Stimulated activated CD4-positive, alpha-beta T cell treated with anti-CD3 and anti-CD28 coated beads, Interleukin-15, amount 100 ng/mL, for 48 hours (primary cell): ENCODE measurements around the gene MORF4L1.
"Not testable (repeated sequence)": the region's sequence is repeated elsewhere in the genome, so short reads cannot be mapped to it uniquely, and the experiment has no call there.

Experiments
- DNase-seq, 2 donors: peaks; one replicate each; pipeline ENCODE4 v3.0.0-alpha.2; 2020; ENCODE audit warnings: low read depth in 2 of 2

MORF4L1 gene

GRCh38 chr15:78925956-78926743 lies 53.5 kb downstream of the MORF4L1 start:
- no peak for DNase-seq

- no peak for DNase-seq
These were observed 54.5 kb downstream of the MORF4L1 start for GRCh38 chr15:78927077-78927790.

- DNase-seq = not testable (repeated sequence)
These were observed 55.5 kb downstream of the MORF4L1 start for GRCh38 chr15:78928176-78928575.

- no peak for DNase-seq
These were observed 56.0 kb downstream of the MORF4L1 start for GRCh38 chr15:78928616-78929093.

- DNase-seq = no peak
These were observed 57.0 kb downstream of the MORF4L1 start for GRCh38 chr15:78929536-78930264.

- no peak for DNase-seq
These were observed 58.1 kb downstream of the MORF4L1 start for GRCh38 chr15:78930577-78931388.

- DNase-seq = no peak
These were observed 59.0 kb downstream of the MORF4L1 start for GRCh38 chr15:78931439-78932257.

- DNase-seq = no peak
These were observed 59.6 kb downstream of the MORF4L1 start for GRCh38 chr15:78932258-78932808.

GRCh38 chr15:78933187-78933822 lies 60.6 kb downstream of the MORF4L1 start:
- no peak for DNase-seq

- DNase-seq = no peak
These were observed 61.3 kb downstream of the MORF4L1 start for GRCh38 chr15:78933823-78934654.

- no peak for DNase-seq
These were observed 61.9 kb downstream of the MORF4L1 start for GRCh38 chr15:78934655-78935023.

GRCh38 chr15:78937132-78937739 lies 64.5 kb downstream of the MORF4L1 start:
- DNase-seq = no peak

GRCh38 chr15:78938658-78939488 lies 66.2 kb downstream of the MORF4L1 start:
- no peak for DNase-seq

GRCh38 chr15:78942741-78943140 lies 70.1 kb downstream of the MORF4L1 start:
- DNase-seq = no peak

- no peak for DNase-seq
These were observed 71.0 kb downstream of the MORF4L1 start for GRCh38 chr15:78943692-78944091.

- DNase-seq = no peak
These were observed 71.5 kb downstream of the MORF4L1 start for GRCh38 chr15:78944202-78944625.

GRCh38 chr15:78944669-78945407 lies 72.1 kb downstream of the MORF4L1 start, which contains the start of gene CTSH:
CTSH (minus strand) TSS chr15:78945046; CDS start chr15:78944981, 65 bp downstream.
- DNase-seq = peak; percentile 40 to 61
